ENCODE results near the gene ZNRF1.

GRCh38 chr16:74984194-74984528 lies 14.7 kb upstream of the ZNRF1 start:
- TF ChIP-seq CTCF (IDR thresholded peaks at IDR 0.05) (no peak), EZH2 (IDR thresholded peaks at IDR 0.05; ENCODE audit: borderline replicate concordance, insufficient read depth, low read depth, low read length, poor library complexity, severe bottlenecking) (no peak)

Measured in B cell (primary cell).